Spleen (tissue), 7 donors: ENCODE data around the gene FKBP2.

Experiments used
- CTCF ChIP-seq, 11 experiments: fragments of 200-600 bp in 7 of 11; fragments of 450-650 bp in 4 of 11; sonication (generic) in 4 of 11; IDR thresholded peaks in 8 of 11; conservative IDR thresholded peaks in 3 of 11; 1 replicate in 7 of 11; 2 replicates in 4 of 11; pipeline versions ENCODE4 v1.4.0 to v1.8.0; 2016 to 2021; ENCODE audit warnings: antibody characterized with exemption in 11 of 11, inconsistent platforms in 4 of 11, mild to moderate bottlenecking in 1 of 11
- POLR2A ChIP-seq, 3 donors: fragments of 450-650 bp; IDR thresholded peaks; one replicate each; pipeline ENCODE4 v1.5.1; 2017; ENCODE audit warnings: antibody characterized with exemption in 3 of 3, mild to moderate bottlenecking in 1 of 3
- donor health status: DM: no; HTN: no; CAD: no; lungs with moderate emphysema.
- donor health status: DM: no; HTN: no; CAD: no.
- donor health status: DM: no; HTN: no; CAD: no.

GRCh38 chr11:64246871-64247728 is 6.2 kb downstream of the FKBP2 start, which contains the start of gene PPP1R14B:
- TF ChIP-seq POLR2A (IDR thresholded peaks at IDR 0.05) (no peak), CTCF (IDR thresholded peaks at IDR 0.05 in 8 of 11, conservative IDR thresholded peaks at IDR 0.05 in 3 of 11) (peak in 5 of 11 experiments; percentile 5 to 43 (median 23))
